Left colon (tissue), 2 donors: ENCODE data around the gene HSD17B3. TPM values are rescaled to one million over a fixed set of nuclear protein-coding genes. Genes with fewer than 3 reads are reported as not detected.
"Not testable (repeated sequence)": the region's sequence is repeated elsewhere in the genome, so short reads cannot be mapped to it uniquely, and the experiment has no call there.

ENCODE experiments used
- ATAC-seq: fragments of 200-7000 bp; cut with Tn5 transposase; one replicate; pipeline ENCODE4 v1.9.1; 2020; ENCODE audit warnings: mild to moderate bottlenecking, moderate library complexity
- DNase-seq, 2 donors: peaks; one replicate each; pipeline ENCODE4 v3.0.0-alpha.2; 2020
- intact Hi-C, 2 donors: fragments of 100-400 bp; cut with DNase I in 1 of 2; cut with micrococcal nuclease in 1 of 2; formaldehyde crosslinking; loops; one replicate each; pipeline versions ENCODE4 v1.11.2 to v1.14.0; 2022; cut with DNase I, micrococcal nuclease
- total RNA-seq, 2 donors: library from RNA; stranded (reverse); fragmentation: NEBNext Ultra II Directional; extraction: Animal tissue kit (Norgen Biotek cat#: 25700); gene quantifications; one replicate each; pipeline ENCODE4 v1.2.1, GENCODE V29; 2021
- donor health status: DM: no; HTN: no; CAD: no.
- donor health status: DM: yes; HTN: yes; CAD: no.

The HSD17B3 gene
- total RNA-seq, 2 donors from 2014 or later, result 0.87 to 1.7 TPM

GRCh38 chr9:96214635-96215034 lies 87.3 kb downstream of the HSD17B3 start:
- no peak for DNase-seq
- no peak for ATAC-seq
- intact Hi-C loops, result loop anchor here in 1 of 2 donors (10.0 kb wide), 1 partner anchor 150 kb away; no protein-coding TSS in a partner anchor

GRCh38 chr9:96209407-96210271 lies 92.3 kb downstream of the HSD17B3 start:
- DNase-seq (no peak), ATAC-seq (no peak)
- intact Hi-C loops, result loop anchor here in 1 of 2 donors (10.0 kb wide), 1 partner anchor 145 kb away; no protein-coding TSS in a partner anchor

- intact Hi-C loops, result no loop called here
- DNase-seq (no peak), ATAC-seq (no peak)
Measured at GRCh38 chr9:96206156-96206751, 95.7 kb downstream of the HSD17B3 start.

- intact Hi-C loops, result no loop called here
- DNase-seq (no peak), ATAC-seq (no peak)
Measured at GRCh38 chr9:96204853-96205252, 97.1 kb downstream of the HSD17B3 start.

GRCh38 chr9:96203867-96204501 lies 98.0 kb downstream of the HSD17B3 start:
- no peak for DNase-seq
- no peak for ATAC-seq
- intact Hi-C loops, result no loop called here

- intact Hi-C loops, result no loop called here
- DNase-seq, result no peak
- ATAC-seq, result no peak
Measured at GRCh38 chr9:96202971-96203780, 98.8 kb downstream of the HSD17B3 start.

GRCh38 chr9:96201140-96201539 lies 100.8 kb downstream of the HSD17B3 start:
- ATAC-seq (no peak), DNase-seq (no peak)
- intact Hi-C loops, result no loop called here

- intact Hi-C loops, result no loop called here
- no peak for DNase-seq
- no peak for ATAC-seq
Measured at GRCh38 chr9:96199006-96199405, 103.0 kb downstream of the HSD17B3 start.

GRCh38 chr9:96195541-96195940 lies 106.4 kb downstream of the HSD17B3 start:
- intact Hi-C loops, result no loop called here
- no peak for DNase-seq
- ATAC-seq, result no peak

- intact Hi-C loops, result no loop called here
- DNase-seq, result no peak
- no peak for ATAC-seq
Measured at GRCh38 chr9:96193236-96193755, 108.7 kb downstream of the HSD17B3 start.

- intact Hi-C loops, result no loop called here
- ATAC-seq, result no peak
- no peak for DNase-seq
Measured at GRCh38 chr9:96192710-96193109, 109.3 kb downstream of the HSD17B3 start.

- ATAC-seq (no peak), DNase-seq (no peak)
- intact Hi-C loops, result no loop called here
Measured at GRCh38 chr9:96189995-96190394, 112.0 kb downstream of the HSD17B3 start.

- intact Hi-C loops, DNase-seq, ATAC-seq: not testable (repeated sequence)
Measured at GRCh38 chr9:96189581-96189980, 112.4 kb downstream of the HSD17B3 start.

- DNase-seq (no peak), ATAC-seq (no peak)
- intact Hi-C loops, result no loop called here
Measured at GRCh38 chr9:96188571-96188970, 113.4 kb downstream of the HSD17B3 start.

GRCh38 chr9:96187151-96187555 lies 114.8 kb downstream of the HSD17B3 start:
- DNase-seq, result peak; percentile 81 to 91
- peak; percentile 92 for ATAC-seq
- intact Hi-C loops, result no loop called here

- DNase-seq (peak; percentile 68 to 75), ATAC-seq (peak; percentile 86)
- intact Hi-C loops, result no loop called here
Measured at GRCh38 chr9:96186591-96187011, 115.4 kb downstream of the HSD17B3 start.

GRCh38 chr9:96185518-96186156 lies 116.3 kb downstream of the HSD17B3 start:
- no peak for DNase-seq
- ATAC-seq, result no peak
- intact Hi-C loops, result no loop called here
